HG03139 (cell line): ENCODE results near the gene NAV2.

ENCODE experiments used
- ATAC-seq: cut with Tn5 transposase; IDR thresholded peaks from one replicate; pipeline ENCODE4 v1.9.1; 2021; ENCODE audit not compliant: unreplicated experiment

Gene NAV2

GRCh38 chr11:19803506-19803998, 90.9 kb downstream of the NAV2 start:
- ATAC-seq: no peak

GRCh38 chr11:19805376-19805775, 92.7 kb downstream of the NAV2 start:
- no peak for ATAC-seq

DNA sequence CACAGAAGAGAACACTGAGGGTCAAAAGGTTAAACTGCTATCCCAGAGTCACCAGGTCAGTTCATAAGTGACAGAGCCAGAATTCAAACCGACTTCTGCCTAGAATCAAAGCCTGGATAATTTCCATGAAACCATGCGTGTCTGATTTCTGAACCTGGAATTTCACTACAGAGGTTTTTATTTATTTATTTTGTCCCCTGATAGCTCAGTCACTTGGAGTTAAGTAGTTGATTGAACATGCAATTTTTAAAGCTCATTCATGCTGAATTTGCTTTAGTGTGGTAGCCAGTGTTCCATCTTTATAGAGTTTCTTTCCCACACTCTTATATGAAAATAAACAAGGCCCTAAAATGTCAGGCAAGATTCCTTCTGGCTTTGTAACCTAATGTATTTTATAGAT, 93.2 kb downstream of the NAV2 start:
- no peak for ATAC-seq

DNA sequence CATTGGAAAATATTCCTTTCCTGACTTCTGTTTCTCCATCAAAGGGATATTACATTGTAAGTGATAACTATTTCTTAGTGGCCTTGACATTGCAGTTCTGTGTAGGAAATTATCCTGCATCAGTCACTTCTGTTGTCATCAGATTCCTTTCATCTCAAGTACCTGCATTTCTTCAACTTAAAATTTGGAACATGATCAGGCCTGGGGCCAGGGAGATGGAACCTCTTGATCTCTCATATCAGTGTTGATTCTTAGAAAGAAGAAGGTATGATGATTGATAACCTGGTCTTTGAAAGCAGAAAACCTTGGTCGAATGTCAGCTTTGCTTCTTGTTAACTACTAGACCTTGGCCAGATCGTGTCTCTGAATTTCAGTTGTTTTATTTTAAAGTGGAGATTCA, 93.6 kb downstream of the NAV2 start:
- no peak for ATAC-seq

DNA sequence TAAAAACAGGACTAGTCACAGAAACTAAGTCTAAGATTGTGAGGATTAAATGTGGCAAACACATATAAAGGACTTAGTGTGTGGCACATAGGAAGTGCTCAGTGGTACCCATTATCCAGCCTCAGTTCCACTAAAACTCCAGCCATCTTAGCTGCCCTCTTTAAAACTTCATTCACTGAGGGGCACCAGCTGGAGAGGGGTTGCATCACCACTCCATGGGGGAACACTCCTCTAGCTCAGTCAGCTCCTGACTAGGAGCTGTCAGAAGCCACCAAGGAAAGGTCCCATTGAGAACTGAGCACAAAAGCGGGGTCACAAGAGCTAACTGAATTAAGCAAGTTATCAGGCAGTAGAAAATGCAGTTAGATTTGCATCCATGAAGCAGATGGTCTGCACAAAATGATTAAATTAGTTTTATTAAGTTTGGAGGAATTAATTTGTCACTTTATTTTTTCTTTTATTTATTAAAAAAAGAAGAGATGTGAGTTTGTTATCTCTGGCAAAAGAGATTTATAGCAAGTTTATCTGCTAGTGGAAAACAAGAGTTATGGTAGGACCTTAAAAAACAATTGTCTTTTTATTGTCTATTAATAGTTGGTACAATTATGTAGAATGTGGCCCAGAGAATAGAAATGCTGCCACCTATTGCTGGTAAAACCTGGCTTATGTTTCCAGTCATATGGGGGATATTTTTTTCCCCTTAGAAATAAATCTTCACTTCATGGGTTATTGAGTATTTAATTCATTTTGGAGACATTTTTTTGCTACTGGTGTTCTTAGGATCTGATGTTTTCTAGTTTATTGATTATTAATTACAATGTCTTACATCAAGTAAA, 95.7 kb downstream of the NAV2 start:
- no peak for ATAC-seq

- ATAC-seq: no peak
These were observed 98.2 kb downstream of the NAV2 start for GRCh38 chr11:19810852-19811251.

- ATAC-seq: no peak
These were observed 98.7 kb downstream of the NAV2 start for GRCh38 chr11:19811380-19811779.

- ATAC-seq: no peak
These were observed 99.5 kb downstream of the NAV2 start for GRCh38 chr11:19812096-19812495.

DNA sequence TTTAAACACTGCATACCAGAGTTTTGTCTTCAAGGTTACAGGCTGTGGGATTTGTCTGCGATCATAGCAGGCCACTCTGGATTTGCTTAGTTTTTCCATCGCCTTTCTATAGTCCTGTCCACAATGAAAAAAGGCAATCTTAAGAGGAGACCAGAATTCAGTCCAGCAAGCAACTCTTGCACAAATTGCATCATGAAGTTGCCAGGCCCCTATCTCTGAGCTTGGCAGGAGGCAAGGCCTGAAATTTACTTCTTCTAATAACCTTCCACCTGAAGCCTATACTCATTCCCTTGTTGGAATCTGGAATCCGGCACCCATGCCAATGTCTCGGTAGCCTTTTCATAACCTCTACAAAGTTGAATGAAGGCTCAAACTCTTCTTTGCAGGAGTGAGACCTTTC, 100.1 kb downstream of the NAV2 start:
- no peak for ATAC-seq

DNA sequence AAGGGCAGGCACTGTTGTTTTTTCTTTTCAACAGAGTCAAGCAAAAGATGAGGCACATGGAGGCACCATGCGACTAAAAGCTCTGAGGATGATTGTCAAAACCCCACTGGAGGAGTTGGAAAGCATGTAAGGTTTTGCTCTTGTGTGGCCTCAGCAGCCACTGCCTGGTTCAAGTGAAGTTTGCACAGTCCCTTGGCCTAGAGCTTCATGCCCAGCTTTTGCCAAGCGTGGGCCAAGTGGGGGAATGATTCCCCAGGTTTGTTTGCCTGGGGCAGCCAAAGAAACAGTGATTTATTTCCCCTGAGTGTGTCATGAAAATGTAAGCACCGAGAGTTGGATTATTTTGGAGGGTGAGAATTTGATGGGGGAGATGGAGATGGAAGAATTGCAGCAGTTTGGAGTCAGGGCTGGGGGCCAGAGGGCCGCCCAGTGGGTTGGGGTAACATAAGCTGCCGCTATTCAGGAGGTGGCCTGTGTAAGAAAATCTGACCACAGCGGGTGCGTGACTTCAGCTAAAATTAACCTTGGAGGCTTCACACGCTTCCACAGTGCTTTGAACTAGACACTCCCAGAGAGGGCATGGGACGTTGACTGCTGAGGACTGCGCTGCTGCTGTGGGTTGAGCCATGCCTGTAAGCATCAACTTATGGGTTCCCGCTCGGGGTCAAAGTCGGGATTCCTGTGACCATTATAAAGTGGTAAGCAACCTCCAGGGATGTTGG, 100.7 kb downstream of the NAV2 start:
- ATAC-seq: no peak

DNA sequence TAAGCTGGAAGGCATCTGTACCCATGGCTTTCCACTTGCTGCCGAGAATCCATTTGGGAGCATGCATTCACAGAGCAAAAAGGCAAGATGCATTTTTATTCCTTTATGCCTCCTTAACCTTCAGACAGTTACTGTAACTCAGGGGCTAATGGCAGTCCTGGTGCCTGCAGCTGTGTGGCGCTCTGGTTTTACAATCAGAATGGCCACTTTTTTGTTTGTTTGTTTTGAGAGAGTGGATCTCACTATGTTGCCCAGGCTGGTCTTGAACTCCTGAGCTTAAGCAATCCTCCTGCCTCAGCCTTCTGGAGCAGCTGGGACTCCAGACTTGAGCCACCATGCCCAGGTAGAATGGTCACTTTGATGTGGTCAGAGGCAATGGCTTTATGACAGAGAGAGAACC, 101.8 kb downstream of the NAV2 start:
- ATAC-seq: no peak

DNA sequence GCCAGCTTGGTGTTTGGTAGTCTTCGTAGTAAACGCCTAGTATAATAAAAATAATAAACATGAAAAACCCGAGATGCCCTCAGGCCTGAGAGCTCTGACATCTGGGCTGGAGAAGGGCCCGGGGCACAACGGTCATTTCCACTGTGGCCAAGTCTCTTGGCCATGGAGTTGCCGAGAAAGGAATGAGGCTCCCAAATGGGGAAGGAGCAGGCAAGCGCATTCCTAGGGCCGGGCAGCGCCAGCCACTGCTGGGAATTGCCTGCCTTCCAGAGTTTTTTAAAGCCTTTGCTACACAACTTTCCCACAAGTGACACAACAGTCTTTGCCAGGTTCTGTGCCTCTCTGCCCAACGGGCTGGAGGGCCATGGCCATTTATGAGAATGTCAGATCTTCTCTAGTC, 103.4 kb downstream of the NAV2 start:
- ATAC-seq: no peak

- no peak for ATAC-seq
These were observed 104.2 kb downstream of the NAV2 start for GRCh38 chr11:19816817-19817216.

DNA sequence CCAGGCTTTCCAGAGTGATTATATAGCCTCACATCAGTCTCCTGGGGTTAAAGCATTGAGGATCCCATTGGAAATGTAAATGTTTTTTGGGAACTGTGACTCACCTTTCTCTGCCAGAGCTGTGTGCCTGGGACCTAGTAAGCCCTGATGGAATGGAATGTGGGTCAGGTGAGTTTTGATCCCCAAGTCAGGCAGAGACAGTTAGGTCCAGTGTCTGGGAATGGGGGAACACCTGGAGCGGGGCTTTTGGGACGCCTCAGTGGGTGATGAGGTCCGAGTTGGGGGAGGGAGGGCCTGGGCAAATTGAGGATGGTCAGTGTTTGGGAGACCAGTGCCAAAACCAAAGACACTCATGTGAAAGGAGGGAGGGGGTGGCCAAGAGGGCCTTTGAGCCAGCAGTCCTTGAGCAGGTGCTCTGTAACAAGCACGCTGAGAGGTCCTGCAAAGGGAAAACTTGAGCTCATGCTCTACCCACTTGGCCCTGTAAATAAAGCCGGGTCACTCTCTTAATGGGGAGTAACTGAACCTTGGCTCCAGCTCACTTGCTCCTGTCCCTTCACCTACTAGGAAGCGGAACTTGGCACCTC, 104.7 kb downstream of the NAV2 start:
- ATAC-seq: no peak

DNA sequence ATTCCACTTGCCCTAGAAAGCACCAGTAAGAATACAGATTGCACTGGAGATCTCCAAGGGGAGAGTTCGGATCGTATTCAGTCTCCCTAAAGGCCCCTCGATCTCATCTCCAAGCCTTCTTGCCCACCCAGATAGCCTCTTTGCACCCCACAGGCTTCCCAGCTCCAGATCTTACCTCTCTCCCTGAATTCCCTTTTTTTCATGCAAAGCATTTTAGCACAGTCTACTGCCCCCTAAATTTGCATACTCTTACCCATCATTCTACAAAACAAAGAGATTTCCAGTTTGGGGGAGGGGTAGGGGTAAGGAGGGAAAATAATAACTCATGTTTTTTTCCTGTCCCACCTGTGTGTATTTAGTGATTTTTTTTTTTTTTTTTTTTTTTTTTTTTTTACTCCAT, 105.2 kb downstream of the NAV2 start:
- no peak for ATAC-seq

- no peak for ATAC-seq
These were observed 106.0 kb downstream of the NAV2 start for GRCh38 chr11:19818619-19819018.

GRCh38 chr11:19819148-19819547, 106.5 kb downstream of the NAV2 start:
- ATAC-seq: no peak

DNA sequence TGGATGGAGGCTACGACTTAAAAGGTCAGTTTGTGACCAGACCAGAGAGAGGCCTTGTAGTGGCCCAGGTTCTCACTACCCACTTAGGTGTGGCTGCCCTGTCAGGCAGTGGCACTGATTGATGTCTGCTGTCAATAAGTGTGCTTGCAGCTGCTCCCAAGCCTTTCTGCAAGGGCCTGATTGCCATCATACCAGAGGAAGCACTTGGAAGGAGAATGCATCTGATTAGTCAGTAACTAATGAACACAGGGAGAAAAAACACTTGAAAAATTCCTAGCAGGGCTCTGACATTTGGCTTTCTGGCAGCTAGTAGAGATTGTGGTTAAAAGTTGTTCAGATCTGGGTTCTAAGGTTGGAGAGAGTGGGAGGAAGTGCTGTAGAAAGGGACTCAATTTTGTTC, 107.5 kb downstream of the NAV2 start:
- no peak for ATAC-seq

GRCh38 chr11:19821412-19821875, 108.8 kb downstream of the NAV2 start:
- no peak for ATAC-seq

GRCh38 chr11:19821993-19822392, 109.4 kb downstream of the NAV2 start:
- ATAC-seq: no peak

DNA sequence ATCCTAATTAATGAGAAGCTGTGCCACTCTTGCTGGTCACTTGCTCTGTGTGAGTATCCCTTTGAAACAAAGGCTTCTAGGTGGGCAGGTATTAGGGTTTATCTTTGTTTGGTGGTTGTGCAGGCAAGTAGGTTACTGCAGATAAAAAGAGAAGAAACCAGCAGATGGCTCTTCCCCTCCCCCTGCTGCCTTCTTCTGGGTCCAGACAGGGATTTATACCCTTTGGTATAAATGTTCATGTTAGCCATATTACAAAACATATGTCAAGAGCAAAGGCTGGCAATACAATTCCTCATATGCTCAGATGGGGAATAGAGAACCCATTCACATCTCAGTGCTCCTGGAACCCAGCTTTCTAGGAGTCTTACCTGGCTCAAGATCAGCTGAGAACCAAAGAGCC, 109.9 kb downstream of the NAV2 start:
- ATAC-seq: no peak

GRCh38 chr11:19826606-19827005, 114.0 kb downstream of the NAV2 start:
- ATAC-seq: no peak
